ENCODE data around the gene SBF2. TPM values are rescaled to one million over a fixed set of nuclear protein-coding genes. Genes with fewer than 3 reads are reported as not detected.

SBF2 gene
- polyA plus RNA-seq, 10 donors: 16.7 to 35.0 (median 23.7) TPM

DNA sequence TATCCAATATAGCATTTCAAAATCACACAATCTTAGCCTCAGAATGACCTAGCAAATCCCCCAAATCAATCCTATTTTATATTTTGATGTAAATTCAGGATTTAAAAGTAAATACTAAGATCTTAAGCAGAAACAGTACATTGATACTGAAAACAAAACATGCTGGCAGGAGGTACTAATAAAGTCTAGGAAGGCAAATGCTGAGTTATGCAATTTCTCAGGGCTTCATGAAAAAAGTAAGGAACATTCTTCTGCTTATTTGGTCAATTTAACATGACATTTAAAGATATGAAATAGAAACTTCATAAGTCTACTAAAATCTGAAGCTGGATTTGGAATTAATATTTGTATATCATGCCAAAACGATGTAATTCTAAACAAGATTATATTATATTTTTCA lies 476.8 kb downstream of the SBF2 start:
- DNase-seq: no peak

GRCh38 chr11:9815486-9816136 lies 478.4 kb downstream of the SBF2 start:
- no peak for DNase-seq

- no peak for DNase-seq
Measured at GRCh38 chr11:9814108-9814507, 479.9 kb downstream of the SBF2 start.

GRCh38 chr11:9808943-9809342 lies 485.1 kb downstream of the SBF2 start:
- DNase-seq: no peak

GRCh38 chr11:9806946-9807687 lies 486.9 kb downstream of the SBF2 start:
- no peak for DNase-seq

- DNase-seq: no peak
Measured at GRCh38 chr11:9804419-9804902, 489.6 kb downstream of the SBF2 start.

DNA sequence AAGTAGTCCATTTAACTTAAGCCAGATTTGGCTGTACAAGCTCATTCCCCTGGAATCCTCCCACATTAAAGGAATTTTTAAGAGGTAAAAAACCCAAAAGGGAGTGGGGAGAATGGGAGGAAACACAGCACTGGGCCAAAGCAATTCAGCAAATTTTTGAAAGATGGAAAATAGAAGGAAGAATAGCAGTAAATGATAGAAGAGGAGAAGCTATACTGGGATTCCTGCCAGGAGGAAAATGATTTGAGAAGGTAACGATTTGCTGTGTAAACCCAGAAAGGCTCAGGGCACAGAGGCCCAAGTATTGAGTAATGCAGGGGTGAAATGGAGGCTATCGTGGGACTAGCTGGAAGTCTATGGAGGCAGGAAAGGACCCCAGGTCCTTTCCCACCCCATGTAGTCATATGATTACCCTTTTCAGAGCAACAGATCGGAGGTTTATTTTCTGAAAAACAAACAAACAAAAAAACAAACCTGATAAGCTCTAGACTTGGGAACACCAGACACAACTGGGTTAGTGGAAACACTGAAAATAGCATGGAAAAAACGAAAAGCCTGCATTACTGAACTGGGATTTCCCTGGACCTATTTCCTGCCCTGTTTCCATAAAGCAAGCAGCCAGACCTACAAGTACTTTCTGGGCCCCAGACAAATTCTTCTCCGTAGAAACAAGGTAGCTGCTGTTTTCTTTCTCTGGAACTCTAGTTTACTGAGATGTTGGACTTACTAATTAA lies 490.2 kb downstream of the SBF2 start:
- DNase-seq: peak; percentile 65 to 88 (median 82)

DNA sequence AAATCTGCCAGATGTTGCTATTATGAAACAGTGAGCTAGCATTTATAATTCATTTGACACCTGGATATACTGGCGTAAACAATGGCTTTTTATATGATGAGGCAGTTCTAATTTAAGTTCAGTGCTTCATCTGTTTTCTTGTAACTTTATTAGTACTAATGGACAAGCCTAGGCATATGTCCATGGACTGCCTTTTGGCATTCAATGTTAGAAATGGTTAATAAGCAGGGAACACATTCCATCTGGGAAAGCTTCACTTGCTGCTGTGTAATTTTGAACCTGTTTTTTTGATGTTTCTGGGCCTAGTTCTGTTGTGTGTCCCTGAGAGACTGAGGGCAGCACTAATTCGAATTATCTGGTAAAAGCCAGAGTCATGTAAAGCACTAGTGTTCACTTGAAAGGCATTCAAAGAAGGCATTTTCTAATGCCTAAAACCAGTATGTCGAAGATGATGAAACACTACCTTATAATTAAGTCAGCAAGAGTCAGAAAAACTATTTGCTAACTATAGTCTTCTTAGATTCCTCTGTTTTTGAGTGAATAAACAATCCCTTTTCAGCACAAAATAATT lies 491.6 kb downstream of the SBF2 start:
- peak; percentile 71 to 84 (median 82) for DNase-seq

DNA sequence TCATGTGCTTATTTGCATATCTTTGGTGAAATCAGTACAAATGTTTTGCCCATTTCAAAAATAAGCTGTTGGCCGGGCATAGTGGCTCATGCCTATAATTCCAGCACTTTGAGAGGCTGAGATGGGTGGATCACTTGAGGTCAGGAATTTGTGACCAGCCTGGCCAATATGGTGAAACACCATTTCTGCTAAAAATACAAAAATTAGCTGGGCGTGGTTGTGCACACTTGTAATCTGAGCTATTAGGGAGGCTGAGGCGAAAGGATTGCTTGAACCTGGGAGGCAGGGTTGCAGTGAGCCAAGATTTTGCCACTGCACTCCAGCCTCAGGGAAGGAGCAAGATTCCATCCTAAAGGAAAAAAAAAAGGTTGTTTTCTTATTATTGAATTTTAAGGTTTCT lies 494.1 kb downstream of the SBF2 start:
- DNase-seq: no peak

DNA sequence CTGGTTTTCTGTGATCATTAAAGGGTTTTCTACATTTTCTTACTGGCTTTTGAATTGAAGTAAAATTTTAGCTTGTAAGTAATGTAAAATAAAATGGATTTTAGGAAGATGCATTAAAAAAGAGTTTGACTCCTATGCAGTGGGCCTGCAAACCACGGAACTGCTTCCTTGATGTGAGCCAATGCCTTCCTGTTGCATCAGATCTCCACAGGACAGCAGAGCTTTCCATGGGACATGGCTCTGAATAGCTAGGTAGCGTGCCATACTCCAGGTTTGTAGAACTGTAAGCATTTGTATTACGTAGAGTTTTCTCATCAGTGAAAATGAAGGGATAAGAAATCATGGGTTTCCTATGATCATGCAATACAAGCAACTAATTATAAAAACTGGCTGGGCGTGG lies 496.7 kb downstream of the SBF2 start:
- no peak for DNase-seq

- DNase-seq: no peak
Measured at GRCh38 chr11:9796854-9797253, 497.2 kb downstream of the SBF2 start.

DNA sequence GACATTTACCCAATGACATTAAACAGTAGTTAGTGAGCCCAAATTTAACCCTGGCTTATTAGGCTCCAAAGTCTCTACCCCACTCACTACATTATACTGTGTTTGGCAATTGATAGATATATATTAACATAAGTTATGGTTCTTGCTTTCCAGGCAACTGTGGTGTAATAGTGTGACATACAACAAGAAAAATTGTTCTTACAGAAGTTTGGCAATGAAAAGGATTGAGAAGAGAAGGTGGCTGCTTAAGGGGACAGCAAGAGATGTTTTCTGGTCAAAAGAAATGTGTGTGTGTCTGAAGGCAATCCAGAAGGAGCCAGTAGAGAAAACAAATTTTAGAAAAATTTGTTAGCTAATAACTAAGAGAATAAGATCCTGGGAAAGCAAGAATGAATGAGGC lies 497.8 kb downstream of the SBF2 start:
- DNase-seq: no peak

GRCh38 chr11:9790703-9791102 lies 503.3 kb downstream of the SBF2 start:
- DNase-seq: peak in 1 of 3 donors; percentile 37

DNA sequence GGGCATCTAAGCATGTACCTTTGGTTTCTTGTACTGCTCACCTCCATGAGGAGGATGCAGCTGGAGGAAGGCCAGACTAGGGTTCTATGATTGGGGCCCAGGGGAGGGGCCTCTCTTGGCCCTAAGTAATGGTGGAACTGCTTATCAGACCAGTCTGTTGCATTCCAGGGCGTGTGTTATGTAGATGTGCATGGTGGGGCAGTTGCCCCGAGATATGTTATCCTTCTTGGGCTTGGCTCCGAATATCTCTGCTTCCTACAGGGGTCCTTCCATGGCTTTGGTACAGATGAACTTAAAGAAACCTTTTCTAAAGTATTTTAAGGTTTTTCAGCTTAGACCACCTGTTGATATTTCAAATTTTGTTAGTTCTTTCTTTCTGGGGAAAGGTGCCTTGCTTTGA lies 504.1 kb downstream of the SBF2 start:
- DNase-seq: no peak

GRCh38 chr11:9787981-9788521 lies 506.0 kb downstream of the SBF2 start:
- DNase-seq: peak in 2 of 3 donors; percentile 37 to 48

DNA sequence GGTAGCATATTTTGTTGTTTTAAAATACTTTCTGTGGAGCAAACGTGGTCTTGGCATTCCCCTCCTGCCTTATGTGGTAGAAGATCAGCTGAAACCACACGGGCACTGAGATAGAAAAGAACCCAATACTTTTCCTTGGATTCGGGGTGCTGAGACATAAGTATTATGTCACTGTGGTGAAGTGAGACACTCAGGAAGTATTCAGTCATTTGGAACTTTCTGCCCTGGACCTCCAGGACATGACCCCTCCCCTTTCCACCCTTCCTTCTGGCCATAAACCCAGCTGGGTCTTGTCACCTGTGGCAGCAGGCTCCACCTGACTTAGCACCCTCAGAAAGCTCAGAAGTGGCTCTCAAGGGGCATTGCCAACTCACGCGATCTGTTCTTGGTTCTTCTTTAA lies 506.8 kb downstream of the SBF2 start:
- no peak for DNase-seq

DNA sequence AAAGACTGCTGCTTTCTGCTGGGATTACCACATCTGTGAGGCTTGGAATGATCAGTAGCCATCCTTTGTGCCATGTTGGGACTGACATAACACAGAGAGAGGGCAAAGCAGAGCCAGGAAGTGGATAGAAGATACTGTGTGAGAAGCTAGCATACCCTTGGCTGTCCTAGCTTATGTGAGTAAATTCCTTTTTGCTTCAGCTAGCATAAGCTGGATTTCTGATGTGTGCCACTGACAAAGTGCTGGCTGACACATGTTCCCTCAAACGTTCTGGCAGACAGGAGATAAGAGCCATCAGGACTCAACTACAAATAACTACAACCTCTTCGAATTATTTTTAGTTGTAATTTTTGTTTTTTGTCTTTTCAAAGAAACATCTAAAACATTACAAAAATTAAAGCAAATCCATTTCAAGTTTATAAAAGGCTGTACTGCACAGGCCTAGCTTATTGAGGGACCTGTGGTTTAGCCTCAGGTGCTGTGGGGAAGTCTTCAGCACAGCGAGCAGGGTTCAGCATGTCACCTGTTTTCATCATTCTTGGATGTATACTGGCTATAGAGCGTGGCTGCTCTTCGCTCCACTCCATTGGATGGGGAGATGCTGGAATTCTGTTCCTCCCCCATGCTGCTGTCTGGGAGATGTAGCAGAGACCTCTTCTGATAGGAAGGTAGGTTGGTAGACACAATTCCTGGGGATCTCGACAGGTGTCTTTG lies 509.3 kb downstream of the SBF2 start:
- no peak for DNase-seq

DNA sequence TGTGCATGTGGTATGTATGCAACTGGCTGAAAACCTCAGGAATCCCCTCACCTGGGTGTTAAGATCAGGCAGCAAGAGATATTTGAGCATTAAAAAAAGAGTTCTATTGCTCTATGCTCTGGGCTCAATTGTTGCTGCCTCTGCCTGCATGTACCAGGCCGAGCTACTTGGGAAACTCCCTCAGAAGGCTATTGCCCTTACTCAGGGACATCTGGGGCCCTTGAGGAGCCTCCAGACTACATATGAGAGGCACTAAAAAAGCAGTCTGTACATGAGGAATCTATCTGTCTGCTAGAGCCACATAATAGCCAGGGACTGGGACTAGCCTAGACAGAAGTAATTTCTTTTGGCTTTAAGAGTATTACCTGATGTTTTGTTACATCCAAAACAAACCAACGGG lies 510.0 kb downstream of the SBF2 start:
- DNase-seq: no peak

DNA sequence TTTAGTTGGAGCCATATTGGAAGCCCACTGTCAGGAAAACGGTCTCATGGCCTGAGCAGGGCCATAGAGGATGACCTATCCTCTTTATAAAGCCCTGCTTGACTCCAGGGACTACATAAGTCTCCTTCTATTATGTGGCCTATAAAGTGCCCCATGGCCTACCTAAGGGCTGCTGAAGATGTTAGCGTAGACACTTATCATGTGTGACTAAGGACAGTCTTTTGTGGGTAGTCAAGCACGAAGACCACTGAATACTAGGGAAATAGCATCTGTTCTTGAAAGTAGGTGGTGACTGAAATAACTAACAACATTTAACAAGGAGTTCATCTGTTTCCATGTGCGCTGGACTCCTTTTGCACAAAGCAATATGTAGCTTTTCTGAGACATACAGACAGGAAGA lies 513.1 kb downstream of the SBF2 start:
- DNase-seq: no peak

DNA sequence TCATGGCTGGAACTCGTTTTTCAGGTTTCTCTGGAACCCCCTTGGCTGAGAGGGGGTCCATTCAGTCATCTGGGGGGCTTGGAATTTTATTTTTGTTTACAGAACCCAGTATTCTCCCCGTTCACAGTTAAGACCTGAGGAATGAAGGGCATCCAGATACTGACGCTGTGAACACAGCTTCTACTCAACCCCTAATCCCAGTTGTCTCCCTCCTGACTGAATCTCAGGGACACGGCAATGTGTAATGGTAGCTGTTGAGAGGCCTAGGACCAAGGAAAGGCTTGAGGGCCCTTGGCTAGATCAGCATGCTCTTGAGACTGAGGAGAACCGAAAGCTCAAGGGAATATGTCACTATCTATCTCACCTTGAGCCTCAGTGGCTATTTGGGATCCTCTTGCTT lies 516.5 kb downstream of the SBF2 start:
- no peak for DNase-seq

DNA sequence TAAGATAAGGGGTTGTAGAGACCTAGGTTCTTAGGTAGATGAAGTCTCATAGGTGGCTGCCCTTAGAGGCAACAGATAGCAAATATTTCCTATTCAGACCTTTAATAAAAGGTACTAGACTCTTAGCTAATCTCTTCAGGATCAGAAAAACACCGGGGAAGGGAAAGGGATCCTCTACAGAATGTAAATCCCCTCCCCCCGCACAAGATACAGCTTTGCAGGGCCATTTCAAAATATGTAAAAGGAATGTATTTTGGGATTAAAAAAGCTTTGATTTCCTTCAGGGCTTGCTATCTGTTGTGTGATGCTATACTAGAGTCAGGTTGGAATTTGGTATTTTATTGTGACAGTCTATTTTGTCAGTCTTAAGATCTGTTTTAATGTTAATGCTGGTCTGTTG lies 517.0 kb downstream of the SBF2 start:
- DNase-seq: no peak
